Stimulated activated CD8-positive, alpha-beta memory T cell treated with anti-CD3 and anti-CD28 coated beads, Interleukin-15, amount 100 ng/mL, for 48 hours (primary cell): Measurements from ENCODE around the gene PARD3.
"Not testable (repeated sequence)": the region's sequence is repeated elsewhere in the genome, so short reads cannot be mapped to it uniquely, and the experiment has no call there.

Experiments used
- DNase-seq, 2 donors: peaks; one replicate each; pipeline ENCODE4 v3.0.0-alpha.2; 2020; ENCODE audit warnings: low read depth in 2 of 2

PARD3 gene

DNA sequence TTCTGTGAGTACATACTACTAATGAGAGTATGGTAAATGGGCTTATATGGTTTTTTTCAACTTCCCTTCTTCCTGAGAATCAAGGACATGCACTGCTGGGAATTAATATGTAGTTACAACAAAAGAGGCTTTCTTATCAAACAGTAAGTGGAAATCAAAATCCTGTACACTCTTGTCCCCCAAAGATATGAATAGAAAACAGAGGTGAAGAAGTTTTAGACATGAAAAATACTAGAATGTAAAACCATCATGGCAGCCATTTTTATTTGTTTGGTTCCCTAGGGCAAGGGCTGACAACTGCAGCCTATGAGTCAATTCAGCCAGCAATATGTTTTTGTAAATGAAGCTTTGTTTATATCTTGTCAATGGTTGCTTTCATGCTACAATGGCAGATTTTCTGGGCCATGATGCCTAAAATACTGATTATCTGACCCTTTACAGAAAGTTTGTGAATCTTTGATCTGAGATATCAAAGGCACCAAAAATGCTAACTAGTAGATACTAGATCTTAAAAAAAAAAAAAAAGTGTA lies 422.4 kb downstream of the PARD3 start:
- DNase-seq, result no peak

DNA sequence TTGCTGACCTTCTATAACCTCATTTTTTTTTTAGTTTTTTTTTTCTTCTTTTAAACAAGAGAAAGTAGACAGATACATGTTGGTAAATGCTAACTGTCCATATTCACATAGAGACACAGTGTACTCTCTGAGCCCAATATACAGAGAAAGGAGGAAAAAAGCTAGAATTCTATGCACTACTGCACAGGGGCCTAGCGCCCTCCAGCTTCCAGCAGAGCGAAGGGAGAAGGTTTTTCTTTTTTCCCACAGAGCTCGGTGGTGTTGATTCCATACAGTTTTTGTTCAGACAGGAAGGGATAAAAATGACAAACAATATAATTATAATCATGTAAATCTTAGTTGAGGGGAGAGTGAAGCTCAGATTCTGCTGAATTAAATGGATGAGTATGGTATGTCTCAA lies 423.9 kb downstream of the PARD3 start:
- DNase-seq, result not testable (repeated sequence)

- no peak for DNase-seq
These were observed 425.3 kb downstream of the PARD3 start for GRCh38 chr10:34389801-34390200.

DNA sequence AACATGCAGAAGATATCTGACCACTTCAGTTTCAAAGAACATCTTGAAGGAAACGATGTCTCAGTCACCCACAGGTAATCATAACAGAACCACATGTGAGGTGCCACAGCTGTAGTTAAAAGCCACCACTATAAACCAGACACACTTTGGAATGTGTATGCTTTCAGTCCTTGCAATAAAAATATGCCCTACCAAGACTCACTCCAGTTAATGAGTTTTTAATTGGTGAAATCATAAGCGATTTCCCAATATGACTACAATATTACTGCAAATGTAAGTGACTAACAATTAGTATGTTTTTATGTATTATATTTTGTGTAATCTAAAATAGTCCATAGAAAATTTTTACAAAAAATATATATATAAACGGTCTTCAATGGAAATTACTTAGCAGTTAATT lies 428.2 kb downstream of the PARD3 start:
- DNase-seq, result no peak

DNA sequence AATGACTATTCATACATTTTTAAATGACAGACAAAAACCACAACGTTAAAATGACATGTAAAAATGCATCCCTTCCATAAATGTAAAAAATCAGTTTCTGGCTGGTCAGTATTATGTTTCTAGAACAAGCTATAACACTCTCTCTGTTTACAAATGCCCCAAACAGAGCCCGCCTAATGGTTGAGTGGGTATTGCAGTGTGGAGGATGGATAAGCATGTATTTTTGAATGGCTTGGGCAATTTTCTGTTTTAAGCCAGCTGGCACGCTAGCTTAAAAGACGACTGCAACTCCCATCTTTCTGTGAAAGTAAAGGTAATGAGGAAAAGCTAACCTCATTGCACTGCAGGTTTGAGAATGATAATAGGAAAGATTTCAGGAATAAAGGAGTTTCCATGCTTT lies 430.7 kb downstream of the PARD3 start:
- DNase-seq, result no peak

- DNase-seq, result no peak
These were observed 432.5 kb downstream of the PARD3 start for GRCh38 chr10:34382626-34383025.

- DNase-seq, result no peak
These were observed 434.2 kb downstream of the PARD3 start for GRCh38 chr10:34380856-34381255.

DNA sequence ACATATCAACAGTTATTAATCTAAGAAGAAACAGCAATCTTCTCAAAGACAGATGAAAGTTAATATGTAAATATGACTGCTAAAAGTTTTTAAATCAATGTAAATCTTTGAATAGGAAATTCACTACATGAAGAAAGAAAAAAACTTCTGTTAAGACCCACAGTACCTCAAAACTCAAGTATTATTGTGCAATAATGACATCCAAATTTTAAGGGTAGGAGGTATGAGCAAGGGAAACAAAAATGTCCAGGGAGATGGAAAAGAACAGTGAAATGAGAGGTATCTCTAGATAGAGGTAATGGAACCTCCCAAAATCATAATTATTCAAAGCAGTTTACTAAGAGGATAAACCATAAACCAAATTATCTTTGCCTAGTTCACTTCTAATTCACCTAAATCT lies 436.8 kb downstream of the PARD3 start:
- DNase-seq, result no peak

GRCh38 chr10:34377833-34378232 lies 437.3 kb downstream of the PARD3 start:
- DNase-seq, result no peak

DNA sequence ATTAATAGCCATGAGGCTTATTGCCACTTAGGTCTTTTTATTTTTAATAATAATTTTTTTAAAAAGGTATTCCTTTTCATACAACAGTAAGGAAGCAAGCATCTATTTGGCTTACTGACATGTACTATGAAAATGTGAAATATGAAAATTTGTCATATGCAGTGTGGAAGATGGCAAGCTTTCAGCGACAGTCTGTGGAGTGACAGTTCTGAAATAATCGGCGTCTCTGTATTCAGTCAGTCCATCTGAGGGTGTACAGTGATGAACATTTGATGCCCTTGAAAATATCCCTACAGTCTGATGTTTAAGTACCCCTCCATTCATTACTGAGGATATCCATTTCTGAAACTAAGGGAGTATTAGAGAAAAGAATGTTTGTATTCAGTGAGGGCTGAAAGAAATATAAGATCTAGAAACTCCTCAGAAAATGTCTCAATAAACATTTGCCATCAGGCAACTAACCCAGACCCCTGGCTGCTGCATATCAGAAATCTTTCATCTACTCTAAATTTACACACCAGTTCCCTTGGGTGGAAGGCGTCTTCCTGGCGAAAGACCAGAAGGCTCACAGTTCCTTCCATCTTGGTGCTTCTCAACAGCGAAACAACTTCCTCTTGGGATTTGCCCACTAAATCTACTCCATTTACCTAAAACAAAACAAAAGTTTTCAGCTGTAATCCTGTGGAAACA lies 440.6 kb downstream of the PARD3 start:
- DNase-seq, result no peak

GRCh38 chr10:34373211-34373610 lies 441.9 kb downstream of the PARD3 start:
- no peak for DNase-seq

- DNase-seq, result no peak
These were observed 442.6 kb downstream of the PARD3 start for GRCh38 chr10:34372509-34372908.

GRCh38 chr10:34370126-34370525 lies 445.0 kb downstream of the PARD3 start:
- DNase-seq, result no peak

GRCh38 chr10:34369120-34369519 lies 446.0 kb downstream of the PARD3 start:
- DNase-seq, result no peak

- no peak for DNase-seq
These were observed 450.7 kb downstream of the PARD3 start for GRCh38 chr10:34364253-34365037.

DNA sequence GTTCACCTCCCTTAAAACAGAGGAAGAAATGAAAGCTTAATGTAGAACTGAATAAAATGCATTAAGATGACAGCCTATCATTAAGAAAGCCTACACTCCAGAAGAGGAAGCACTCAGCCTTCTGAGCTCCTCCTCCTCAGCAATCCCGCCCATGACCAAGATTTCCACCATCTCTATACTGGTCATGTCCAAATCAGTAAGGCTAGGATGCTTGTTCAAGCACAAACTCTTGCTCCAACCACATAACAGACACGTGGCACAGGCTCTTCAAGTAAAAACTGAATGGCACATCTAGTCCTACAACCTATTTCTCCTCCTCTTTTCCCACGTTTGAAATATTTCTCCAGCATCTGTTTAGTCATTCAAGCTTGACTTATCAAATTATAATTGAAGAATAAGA lies 454.1 kb downstream of the PARD3 start:
- no peak for DNase-seq

DNA sequence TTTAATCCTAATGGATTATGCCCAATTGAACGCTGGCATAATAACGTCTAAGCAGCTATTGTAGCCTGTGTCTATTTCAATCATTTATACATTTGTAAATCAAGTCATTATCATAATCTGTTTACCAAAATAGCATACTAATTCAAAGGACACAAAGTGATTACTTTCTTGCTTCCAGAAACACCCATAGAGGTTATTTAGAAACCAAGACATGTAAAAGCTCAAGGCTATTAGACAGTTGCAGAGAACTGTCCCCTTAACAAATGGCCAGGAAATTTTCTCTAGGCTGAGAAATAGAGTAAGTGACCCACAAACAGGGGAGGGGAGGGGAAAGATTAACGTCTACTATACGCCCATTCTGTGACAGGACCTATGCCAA lies 455.7 kb downstream of the PARD3 start:
- DNase-seq, result no peak

DNA sequence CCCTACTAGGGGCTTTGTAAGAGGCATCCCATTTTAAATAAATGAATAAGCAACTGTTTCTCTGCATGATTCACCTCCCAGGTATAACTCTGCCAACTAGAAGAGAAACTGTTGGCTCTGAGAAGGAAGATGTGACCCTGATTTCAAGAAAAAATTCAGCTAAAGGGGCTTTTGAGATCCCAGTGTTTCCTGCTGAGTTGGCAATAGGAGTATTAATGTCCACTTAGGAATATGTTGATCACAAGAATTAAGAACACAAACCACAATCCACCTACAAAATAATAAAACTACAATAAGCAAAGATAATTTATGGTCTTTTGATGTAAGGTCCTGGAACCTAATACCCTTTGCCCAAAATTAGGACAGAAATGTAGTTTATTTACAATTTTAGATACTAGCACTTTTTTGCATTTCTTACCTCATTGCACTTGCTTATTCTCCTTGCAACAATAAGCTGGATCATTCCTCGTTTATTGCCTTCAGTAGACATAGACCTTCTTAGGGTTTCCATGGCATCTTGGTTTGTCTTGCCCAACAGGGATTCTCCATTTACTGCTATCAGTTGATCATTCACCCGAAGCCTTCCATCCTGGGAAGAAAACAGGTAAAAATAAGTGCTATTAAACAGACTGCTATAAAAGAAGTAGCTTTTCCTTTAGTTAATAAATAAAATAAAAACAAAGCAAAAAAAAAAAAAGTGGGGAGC lies 456.2 kb downstream of the PARD3 start:
- DNase-seq, result no peak

DNA sequence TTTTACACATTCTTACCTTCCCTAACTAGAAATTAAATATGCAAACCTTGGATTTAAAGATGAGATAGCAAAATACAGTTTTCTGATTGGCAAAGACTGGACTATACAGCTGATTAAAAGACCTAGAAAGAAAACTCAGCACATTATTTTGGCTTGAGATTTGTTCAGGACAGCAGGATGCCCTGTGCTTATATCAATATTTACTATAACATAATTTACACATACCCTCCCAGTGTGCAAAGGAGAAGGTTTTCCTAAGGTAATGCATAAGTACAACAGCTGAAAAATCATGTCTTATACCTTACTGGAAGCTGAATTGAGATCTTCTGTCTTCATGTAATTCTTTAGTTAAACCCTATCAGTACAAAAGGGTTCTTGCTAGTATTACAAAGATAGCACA lies 458.6 kb downstream of the PARD3 start:
- DNase-seq, result no peak

DNA sequence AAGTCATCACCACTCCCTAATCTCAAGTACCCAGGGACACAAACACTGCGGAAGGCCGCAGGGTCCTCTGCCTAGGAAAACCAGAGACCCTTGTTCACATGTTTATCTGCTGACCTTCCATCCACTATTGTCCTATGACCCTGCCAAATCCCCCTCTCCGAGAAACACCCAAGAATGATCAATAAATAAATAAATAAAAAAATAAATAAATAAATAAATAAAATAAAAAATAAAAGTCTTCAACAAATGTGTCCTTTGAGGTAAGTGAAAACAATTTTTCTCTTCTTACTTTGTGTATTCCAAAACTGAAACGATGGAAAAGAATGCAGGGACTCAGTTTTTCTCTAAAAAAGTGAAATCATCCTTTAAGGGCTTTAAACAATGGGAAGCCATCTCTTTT lies 461.6 kb downstream of the PARD3 start:
- DNase-seq, result not testable (repeated sequence)

DNA sequence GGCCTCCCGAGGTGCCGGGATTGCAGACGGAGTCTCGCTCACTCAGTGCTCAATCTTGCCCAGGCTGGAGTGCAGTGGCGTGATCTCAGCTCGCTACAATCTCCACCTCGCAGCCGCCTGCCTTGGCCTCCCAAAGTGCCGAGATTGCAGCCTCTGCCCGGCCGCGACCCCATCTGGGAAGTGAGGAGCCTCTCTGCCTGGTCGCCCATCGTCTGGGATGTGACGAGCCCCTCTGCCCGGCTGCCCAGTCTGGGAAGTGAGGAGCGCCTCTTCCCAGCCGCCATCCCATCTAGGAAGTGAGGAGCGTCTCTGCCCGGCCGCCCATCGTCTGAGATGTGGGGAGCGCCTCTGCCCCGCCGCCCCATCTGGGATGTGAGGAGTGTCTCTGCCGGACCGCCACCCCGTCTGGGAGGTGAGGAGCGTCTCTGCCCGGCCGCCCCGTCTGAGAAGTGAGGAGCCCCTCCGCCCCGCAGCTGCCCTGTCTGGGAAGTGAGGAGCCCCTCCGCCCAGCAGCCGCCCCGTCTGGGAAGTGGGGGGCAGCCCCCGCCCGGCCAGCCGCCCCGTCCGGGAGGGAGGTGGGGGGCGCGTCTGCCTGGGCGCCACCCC lies 462.4 kb downstream of the PARD3 start:
- not testable (repeated sequence) for DNase-seq

DNA sequence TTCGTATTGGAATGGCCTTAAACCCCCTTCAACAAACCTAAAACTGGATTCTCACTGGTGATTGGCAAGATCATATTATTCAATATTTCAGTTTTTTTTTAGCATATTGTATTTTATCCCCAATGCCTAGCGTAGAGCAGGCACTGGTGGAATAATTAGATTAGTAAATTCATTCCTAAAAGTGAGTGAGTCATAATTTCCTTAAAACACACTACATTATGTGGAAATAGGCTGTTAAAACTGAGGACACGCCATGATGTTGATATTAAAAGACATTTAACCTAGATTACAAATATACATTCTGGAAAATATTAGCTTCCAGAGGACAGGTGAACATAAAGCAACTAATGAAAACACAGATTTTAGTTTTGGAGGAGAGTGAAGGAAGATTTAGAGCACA lies 463.9 kb downstream of the PARD3 start:
- DNase-seq, result no peak
